GM18499 (cell line): ENCODE results near the gene ABTB2.

Experiments used
- ATAC-seq: cut with Tn5 transposase; IDR thresholded peaks from one replicate; pipeline ENCODE4 v1.9.1; 2021; ENCODE audit warnings: moderate number of reproducible peaks; ENCODE audit not compliant: insufficient read depth, unreplicated experiment

The ABTB2 gene

DNA sequence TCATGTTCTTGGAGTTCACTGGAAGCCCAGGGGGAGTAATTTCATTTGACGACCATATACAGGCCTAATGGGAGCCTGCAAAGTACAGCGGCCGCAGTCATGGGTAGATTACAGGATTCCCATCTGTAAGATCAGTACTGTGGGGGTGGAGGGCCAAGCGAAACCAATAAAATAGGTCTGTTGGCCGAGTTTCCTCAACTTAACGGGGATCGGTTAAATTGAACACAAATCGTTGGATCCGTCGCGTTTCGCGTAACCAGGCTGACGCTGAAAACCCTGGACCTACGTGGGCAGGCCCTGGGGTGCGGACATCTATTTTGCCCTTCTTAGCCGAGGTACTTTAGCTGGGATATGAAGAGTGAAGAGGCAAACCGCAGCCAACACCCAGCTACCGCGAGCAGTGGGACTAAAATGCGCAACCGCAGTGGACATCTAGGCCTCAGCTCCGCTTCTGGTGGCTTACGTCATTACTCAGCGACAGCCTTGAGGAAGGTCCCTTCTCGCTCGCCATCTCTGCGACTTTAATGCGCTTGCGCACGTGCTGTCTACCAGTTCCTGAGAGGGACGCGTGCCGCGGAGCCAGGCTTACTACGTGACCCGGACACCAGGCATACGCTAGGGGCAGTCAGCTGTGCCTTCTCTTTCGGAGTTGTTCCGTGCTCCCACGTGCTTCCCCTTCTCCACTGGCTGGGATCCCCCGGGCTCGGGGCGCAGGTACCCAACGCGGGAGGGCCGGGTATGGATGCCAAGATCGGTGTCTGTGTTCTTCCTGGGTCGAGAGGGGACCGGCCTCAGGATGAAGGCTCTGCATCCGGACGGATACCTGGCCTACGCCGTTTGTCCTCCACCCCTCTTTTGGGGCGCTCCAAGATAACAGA is 252.5 kb downstream of the ABTB2 start, which contains the start of gene NAT10:
TSS of gene NAT10 (plus strand) at position 551 of the 878 bp plus-strand sequence. CDS start 2,597 bp downstream, outside the sequence.
- peak; percentile 79 for ATAC-seq

GRCh38 chr11:34104680-34105078 is 253.1 kb downstream of the ABTB2 start:
- no peak for ATAC-seq
